Tracheal epithelial cell (primary cell): Measurements from ENCODE around the gene GOLGA6L1. TPM values are rescaled to one million over a fixed set of nuclear protein-coding genes. Genes with fewer than 3 reads are reported as not detected.

Experiments used
- total RNA-seq: library from RNA; depleted of rRNA; stranded (reverse); fragments of >200 nt; gene quantifications from 2 replicates; pipeline ENCODE4 v1.2.1, GENCODE V29; 2014

Gene GOLGA6L1
- total RNA-seq: not detected in 2 replicates

DNA sequence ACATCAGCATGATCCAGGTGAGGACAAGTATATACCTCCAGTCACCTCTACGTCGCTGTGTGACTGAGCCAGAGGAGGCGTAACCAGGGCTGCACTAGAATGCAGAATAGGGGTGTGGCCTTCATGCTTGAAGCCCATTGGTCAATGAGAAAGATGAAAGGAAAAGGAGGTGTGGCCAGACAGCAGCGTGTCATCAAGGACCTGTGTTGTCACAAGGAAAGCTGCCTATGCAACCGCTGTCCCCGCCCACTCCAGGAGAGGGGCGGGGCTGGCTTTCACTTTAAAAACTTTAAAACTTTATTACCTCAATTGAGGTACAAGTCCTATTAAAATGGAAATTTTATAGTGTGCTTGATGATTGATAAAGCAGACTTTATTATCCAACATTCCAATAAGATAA lies at the start of gene GOLGA6L1:
Gene GOLGA6L1 (minus strand): TSS at position 101 of the 400 bp plus-strand sequence. CDS start 91 bp downstream, at position 10.

Other genes starting within 250 kb of the GOLGA6L1 start
- 88.5 and 89.9 TPM in 2 replicates for gene CYFIP1, start 156.5 kb downstream of the GOLGA6L1 start, total RNA-seq
- gene TUBGCP5, start 97.3 kb downstream of the GOLGA6L1 start, total RNA-seq: 16.4 and 19.8 TPM in 2 replicates
- under 0.01 TPM in 1 of 2 replicates, not detected in the other for gene GOLGA6L26, start 197.4 kb upstream of the GOLGA6L1 start, total RNA-seq
- gene GOLGA8S, start 217.9 kb upstream of the GOLGA6L1 start, total RNA-seq: not detected in 2 replicates